ENCODE data around the gene SLC22A23.

SLC22A23 gene

GRCh38 chr6:3458706-3459421 lies 2.0 kb upstream of the SLC22A23 start:
- H3K27ac ChIP-seq (ENCODE audit: low read depth, low read length): no peak overlapping the region
- H3K4me3 ChIP-seq (ENCODE audit: low read length): no peak overlapping the region
- H3K4me2 ChIP-seq (ENCODE audit: low read length): no peak overlapping the region
- peaks cover 9% of the 10 kb centered on the region; the same call in 1 of the 2 replicates for H3K4me1 ChIP-seq (ENCODE audit: control insufficient read depth, low read length)
- H3K79me2 ChIP-seq (ENCODE audit: control insufficient read depth, low read length): no peaks in the 10 kb centered on the region
- no peaks in the 10 kb centered on the region for H3F3A ChIP-seq (ENCODE audit: control insufficient read depth, insufficient read depth)
- TF ChIP-seq, protein P1, sequence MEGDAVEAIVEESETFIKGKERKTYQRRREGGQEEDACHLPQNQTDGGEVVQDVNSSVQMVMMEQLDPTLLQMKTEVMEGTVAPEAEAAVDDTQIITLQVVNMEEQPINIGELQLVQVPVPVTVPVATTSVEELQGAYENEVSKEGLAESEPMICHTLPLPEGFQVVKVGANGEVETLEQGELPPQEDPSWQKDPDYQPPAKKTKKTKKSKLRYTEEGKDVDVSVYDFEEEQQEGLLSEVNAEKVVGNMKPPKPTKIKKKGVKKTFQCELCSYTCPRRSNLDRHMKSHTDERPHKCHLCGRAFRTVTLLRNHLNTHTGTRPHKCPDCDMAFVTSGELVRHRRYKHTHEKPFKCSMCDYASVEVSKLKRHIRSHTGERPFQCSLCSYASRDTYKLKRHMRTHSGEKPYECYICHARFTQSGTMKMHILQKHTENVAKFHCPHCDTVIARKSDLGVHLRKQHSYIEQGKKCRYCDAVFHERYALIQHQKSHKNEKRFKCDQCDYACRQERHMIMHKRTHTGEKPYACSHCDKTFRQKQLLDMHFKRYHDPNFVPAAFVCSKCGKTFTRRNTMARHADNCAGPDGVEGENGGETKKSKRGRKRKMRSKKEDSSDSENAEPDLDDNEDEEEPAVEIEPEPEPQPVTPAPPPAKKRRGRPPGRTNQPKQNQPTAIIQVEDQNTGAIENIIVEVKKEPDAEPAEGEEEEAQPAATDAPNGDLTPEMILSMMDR (IDR thresholded peaks at IDR 0.05; ENCODE audit: low read depth, low read length, poor library complexity, severe bottlenecking): no peak
- no peak for TF ChIP-seq EZH2phosphoT487 (IDR thresholded peaks at IDR 0.05; ENCODE audit: borderline replicate concordance, low read length)
- peaks cover 62% of the 10 kb centered on the region for H3K27me3 ChIP-seq (ENCODE audit: control insufficient read depth, low read length)
- peaks cover 7% of the 10 kb centered on the region; the same call in 1 of the 2 replicates for H4K20me1 ChIP-seq (ENCODE audit: control insufficient read depth, insufficient read depth, low read depth, low read length)
- no peaks in the 10 kb centered on the region for H3K36me3 ChIP-seq (ENCODE audit: control insufficient read depth, low read length)
- no peaks in the 10 kb centered on the region for H3K9me3 ChIP-seq (ENCODE audit: control insufficient read depth, insufficient read depth, low read length)
- no peaks in the 10 kb centered on the region for H3K9me2 ChIP-seq (replicated peaks; ENCODE audit: control insufficient read depth, low read length)

GRCh38 chr6:3457710-3458602 lies 1.1 kb upstream of the SLC22A23 start:
- H3K4me1 ChIP-seq (ENCODE audit: control insufficient read depth, low read length): peaks cover 9% of the 10 kb centered on the region; the same call in 1 of the 2 replicates
- no peak overlapping the region for H3K4me2 ChIP-seq (ENCODE audit: low read length)
- no peak overlapping the region for H3K4me3 ChIP-seq (ENCODE audit: low read length)
- H3K9me3 ChIP-seq (ENCODE audit: control insufficient read depth, insufficient read depth, low read length): no peaks in the 10 kb centered on the region
- no peaks in the 10 kb centered on the region for H3F3A ChIP-seq (ENCODE audit: control insufficient read depth, insufficient read depth)
- TF ChIP-seq EZH2phosphoT487 (IDR thresholded peaks at IDR 0.05; ENCODE audit: borderline replicate concordance, low read length): no peak
- TF ChIP-seq, protein P1 (IDR thresholded peaks at IDR 0.05; ENCODE audit: low read depth, low read length, poor library complexity, severe bottlenecking): no peak
- H3K9me2 ChIP-seq (replicated peaks; ENCODE audit: control insufficient read depth, low read length): no peaks in the 10 kb centered on the region
- no peak overlapping the region for H3K27ac ChIP-seq (ENCODE audit: low read depth, low read length)
- H3K36me3 ChIP-seq (ENCODE audit: control insufficient read depth, low read length): no peaks in the 10 kb centered on the region
- H3K27me3 ChIP-seq (ENCODE audit: control insufficient read depth, low read length): peaks cover 67% of the 10 kb centered on the region
- no peaks in the 10 kb centered on the region for H3K79me2 ChIP-seq (ENCODE audit: control insufficient read depth, low read length)
- H4K20me1 ChIP-seq (ENCODE audit: control insufficient read depth, insufficient read depth, low read depth, low read length): peaks cover 7% of the 10 kb centered on the region; the same call in 1 of the 2 replicates

GRCh38 chr6:3456395-3456897 lies 404 bp downstream of the SLC22A23 start:
- peaks cover 9% of the 10 kb centered on the region; the same call in 1 of the 2 replicates for H3K4me1 ChIP-seq (ENCODE audit: control insufficient read depth, low read length)
- no peaks in the 10 kb centered on the region for H3K36me3 ChIP-seq (ENCODE audit: control insufficient read depth, low read length)
- peaks cover 73% of the 10 kb centered on the region for H3K27me3 ChIP-seq (ENCODE audit: control insufficient read depth, low read length)
- H4K20me1 ChIP-seq (ENCODE audit: control insufficient read depth, insufficient read depth, low read depth, low read length): peaks cover 7% of the 10 kb centered on the region; the same call in 1 of the 2 replicates
- no peaks in the 10 kb centered on the region for H3K9me2 ChIP-seq (replicated peaks; ENCODE audit: control insufficient read depth, low read length)
- H3F3A ChIP-seq (ENCODE audit: control insufficient read depth, insufficient read depth): no peaks in the 10 kb centered on the region
- H3K79me2 ChIP-seq (ENCODE audit: control insufficient read depth, low read length): no peaks in the 10 kb centered on the region
- peak overlapping the region; percentile 69; the same call in 1 of the 2 replicates for H3K4me2 ChIP-seq (ENCODE audit: low read length)
- peak overlapping the region; percentile 54 for H3K4me3 ChIP-seq (ENCODE audit: low read length)
- H3K9me3 ChIP-seq (ENCODE audit: control insufficient read depth, insufficient read depth, low read length): no peaks in the 10 kb centered on the region
- TF ChIP-seq, protein P1 (IDR thresholded peaks at IDR 0.05; ENCODE audit: low read depth, low read length, poor library complexity, severe bottlenecking): no peak
- no peak for TF ChIP-seq EZH2phosphoT487 (IDR thresholded peaks at IDR 0.05; ENCODE audit: borderline replicate concordance, low read length)
- H3K27ac ChIP-seq (ENCODE audit: low read depth, low read length): no peak overlapping the region

All from DOHH2 (cell line).